ENCODE results near the gene GPR108.

Gene GPR108

GRCh38 chr19:6744381-6745301, 7.3 kb upstream of the GPR108 start:
- POLR2A ChIA-PET: interaction anchor here (0.5 to 1.2 kb wide), 2 partner anchors 8 to 372 kb away, joined by 3 read pairs; partner anchors contain the start of gene ALKBH7
- peak; percentile 50 for DNase-seq (ENCODE audit: extremely low spot score)
- CTCF ChIA-PET: no interaction called here
- no peak for TF ChIP-seq HDGF (IDR thresholded peaks at IDR 0.05; ENCODE audit: borderline replicate concordance)
- no peak for TF ChIP-seq BHLHE40 (IDR thresholded peaks at IDR 0.05; ENCODE audit: borderline replicate concordance)
- TF ChIP-seq SP1 (IDR thresholded peaks at IDR 0.05): no peak
- no peak for TF ChIP-seq ELF4 (IDR thresholded peaks at IDR 0.05)
- no peak for TF ChIP-seq ZNF384 (IDR thresholded peaks at IDR 0.05)

GRCh38 chr19:6743714-6744380, 6.5 kb upstream of the GPR108 start:
- POLR2A ChIA-PET: interaction anchor here (1.2 kb wide), 1 partner anchor 371 kb away, joined by 3 read pairs; the partner anchor contains the start of gene ALKBH7
- CTCF ChIA-PET: no interaction called here
- DNase-seq (ENCODE audit: extremely low spot score): no peak
- TF ChIP-seq ARNT (IDR thresholded peaks at IDR 0.05) (no peak), LEF1 (IDR thresholded peaks at IDR 0.05; ENCODE audit: borderline replicate concordance) (no peak)

DNA sequence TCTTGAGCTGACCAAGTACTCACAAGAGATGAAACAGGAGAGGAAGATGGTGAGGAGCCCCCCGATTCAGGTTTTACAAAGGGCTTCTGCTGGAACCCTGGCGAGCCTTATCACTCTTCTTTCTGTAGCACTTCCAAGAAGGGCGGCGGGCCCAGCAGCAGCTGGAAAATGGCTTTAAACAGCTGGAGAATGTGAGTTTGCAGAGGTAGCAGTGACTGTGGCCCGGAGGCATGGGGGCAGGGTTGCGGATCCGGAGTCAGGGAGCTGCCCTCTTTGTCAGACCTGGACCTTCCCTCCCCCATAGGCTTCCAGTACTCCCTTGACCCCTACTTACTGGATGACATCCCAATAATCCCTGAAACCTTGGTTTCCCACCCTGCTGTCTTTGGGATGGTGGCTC, 5.7 kb upstream of the GPR108 start:
- ChIA-PET POLR2A (no interaction called here), CTCF (no interaction called here)
- no peak for DNase-seq (ENCODE audit: extremely low spot score)
- TF ChIP-seq SUZ12 (IDR thresholded peaks at IDR 0.05) (no peak), ZNF384 (IDR thresholded peaks at IDR 0.05) (no peak), FOXA1 (IDR thresholded peaks at IDR 0.05) (no peak), BHLHE40 (IDR thresholded peaks at IDR 0.05; ENCODE audit: borderline replicate concordance) (no peak), ELF4 (IDR thresholded peaks at IDR 0.05) (no peak), HDGF (IDR thresholded peaks at IDR 0.05; ENCODE audit: borderline replicate concordance) (no peak), TARDBP (IDR thresholded peaks at IDR 0.05) (no peak), SP1 (IDR thresholded peaks at IDR 0.05) (no peak), FOXM1 (IDR thresholded peaks at IDR 0.05; ENCODE audit: borderline replicate concordance) (no peak), NFRKB (IDR thresholded peaks at IDR 0.05) (no peak), LEF1 (IDR thresholded peaks at IDR 0.05; ENCODE audit: borderline replicate concordance) (no peak)

DNA sequence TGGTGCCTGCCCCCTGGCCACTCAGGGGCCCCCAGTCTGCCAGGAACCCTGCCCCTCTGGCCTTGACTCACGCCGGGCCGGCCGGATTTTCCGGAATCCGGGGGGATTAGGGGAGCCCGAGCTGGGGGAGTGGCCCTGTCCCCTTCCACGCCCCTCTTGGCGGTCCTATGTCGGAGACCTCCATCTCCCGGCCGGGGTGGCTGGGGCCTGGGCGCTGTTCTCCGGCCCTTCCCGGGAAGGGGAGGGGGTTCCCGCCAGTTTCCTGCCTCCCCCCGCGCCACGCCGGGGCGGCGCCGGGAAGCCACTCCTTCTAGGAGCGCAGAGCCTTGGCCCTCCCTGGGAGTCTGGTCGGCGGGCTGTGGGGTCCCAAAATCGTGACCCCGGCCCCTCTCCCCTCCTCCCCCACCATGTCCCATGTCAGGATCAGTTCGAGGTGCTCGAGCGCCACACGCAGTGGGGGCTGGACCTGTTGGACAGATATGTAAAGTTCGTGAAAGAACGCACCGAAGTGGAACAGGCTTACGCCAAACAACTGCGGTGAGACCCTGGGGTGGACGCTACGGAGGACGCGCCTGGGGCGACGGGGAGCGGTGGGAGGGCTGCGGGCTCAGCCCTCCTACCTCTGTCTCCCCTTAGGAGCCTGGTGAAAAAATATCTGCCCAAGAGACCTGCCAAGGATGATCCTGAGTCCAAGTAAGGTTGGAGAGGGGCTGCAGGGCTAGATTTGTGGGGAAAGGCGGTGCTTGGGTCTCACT, 3.4 kb upstream of the GPR108 start:
- TF ChIP-seq L3MBTL2 (conservative IDR thresholded peaks at IDR 0.05) (no peak), HDGF (IDR thresholded peaks at IDR 0.05; ENCODE audit: borderline replicate concordance) (no peak), FOXM1 (IDR thresholded peaks at IDR 0.05; ENCODE audit: borderline replicate concordance) (peak; percentile 36; the same call in 1 of the 2 replicates), SP1 (IDR thresholded peaks at IDR 0.05) (no peak), FOXA1 (IDR thresholded peaks at IDR 0.05) (no peak), NFRKB (IDR thresholded peaks at IDR 0.05) (no peak), TARDBP (IDR thresholded peaks at IDR 0.05) (no peak)
- TF ChIP-seq, protein P1, sequence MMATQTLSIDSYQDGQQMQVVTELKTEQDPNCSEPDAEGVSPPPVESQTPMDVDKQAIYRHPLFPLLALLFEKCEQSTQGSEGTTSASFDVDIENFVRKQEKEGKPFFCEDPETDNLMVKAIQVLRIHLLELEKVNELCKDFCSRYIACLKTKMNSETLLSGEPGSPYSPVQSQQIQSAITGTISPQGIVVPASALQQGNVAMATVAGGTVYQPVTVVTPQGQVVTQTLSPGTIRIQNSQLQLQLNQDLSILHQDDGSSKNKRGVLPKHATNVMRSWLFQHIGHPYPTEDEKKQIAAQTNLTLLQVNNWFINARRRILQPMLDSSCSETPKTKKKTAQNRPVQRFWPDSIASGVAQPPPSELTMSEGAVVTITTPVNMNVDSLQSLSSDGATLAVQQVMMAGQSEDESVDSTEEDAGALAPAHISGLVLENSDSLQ (IDR thresholded peaks at IDR 0.05): no peak
- ChIA-PET POLR2A (interaction anchor here (1.0 kb wide), 1 partner anchor 16 kb away, joined by 3 read pairs; no protein-coding TSS in a partner anchor), CTCF (no interaction called here)
- peak; percentile 34 for DNase-seq (ENCODE audit: extremely low spot score)

- ChIA-PET CTCF (no interaction called here), POLR2A (interaction anchor here (1.0 kb wide), 1 partner anchor 15 kb away, joined by 3 read pairs; no protein-coding TSS in a partner anchor)
- TF ChIP-seq ARNT (IDR thresholded peaks at IDR 0.05) (no peak), L3MBTL2 (conservative IDR thresholded peaks at IDR 0.05) (peak; percentile 61)
- no peak for DNase-seq (ENCODE audit: extremely low spot score)
These were observed 2.7 kb upstream of the GPR108 start for GRCh38 chr19:6739883-6740588.

- TF ChIP-seq SUZ12 (IDR thresholded peaks at IDR 0.05) (no peak), SP1 (IDR thresholded peaks at IDR 0.05) (peak; percentile 48; the same call in 1 of the 2 replicates), ELF4 (IDR thresholded peaks at IDR 0.05) (no peak)
- ChIA-PET POLR2A (interaction anchor here (2.0 kb wide), 1 partner anchor 29 kb away, joined by 8 read pairs; no protein-coding TSS in a partner anchor), CTCF (no interaction called here)
- DNase-seq (ENCODE audit: extremely low spot score): peak; percentile 89
These were observed 2.1 kb upstream of the GPR108 start, which contains the start of gene TRIP10 for GRCh38 chr19:6739390-6739882. Gene TRIP10, plus strand, starts transcription at chr19:6739680. Its CDS starts 82 bp downstream, at chr19:6739762.

GRCh38 chr19:6738787-6739389, 1.5 kb upstream of the GPR108 start:
- ChIA-PET CTCF (interaction anchor here (0.6 to 1.2 kb wide), 3 partner anchors 16 to 125 kb away, joined by 3 to 7 read pairs (median 5); no protein-coding TSS in a partner anchor), POLR2A (interaction anchor here (1.0 to 2.0 kb wide), 3 partner anchors 30 to 232 kb away, joined by 4 to 8 read pairs (median 5); no protein-coding TSS in a partner anchor)
- no peak for DNase-seq (ENCODE audit: extremely low spot score)
- TF ChIP-seq L3MBTL2 (conservative IDR thresholded peaks at IDR 0.05) (peak; percentile 34; the same call in 1 of the 2 replicates), TARDBP (IDR thresholded peaks at IDR 0.05) (no peak)
- TF ChIP-seq, protein P1 (IDR thresholded peaks at IDR 0.05): peak; percentile 31; the same call in 1 of the 2 replicates
